Measurements from ENCODE around the gene ZNF621.

The ZNF621 gene

GRCh38 chr3:40524568-40525285 is at the start of gene ZNF621:
Gene ZNF621, plus strand, starts transcription at chr3:40524960. Its CDS starts 881 bp downstream, at chr3:40525841.
- intact Hi-C loops (cut with DNase I) = loop anchor here (2.0 to 5.0 kb wide), 3 partner anchors 20 to 68 kb away; partner anchors contain the start of genes RPL14 and ZNF619
- peak; percentile 79 to 98 (median 90) for DNase-seq

DNA sequence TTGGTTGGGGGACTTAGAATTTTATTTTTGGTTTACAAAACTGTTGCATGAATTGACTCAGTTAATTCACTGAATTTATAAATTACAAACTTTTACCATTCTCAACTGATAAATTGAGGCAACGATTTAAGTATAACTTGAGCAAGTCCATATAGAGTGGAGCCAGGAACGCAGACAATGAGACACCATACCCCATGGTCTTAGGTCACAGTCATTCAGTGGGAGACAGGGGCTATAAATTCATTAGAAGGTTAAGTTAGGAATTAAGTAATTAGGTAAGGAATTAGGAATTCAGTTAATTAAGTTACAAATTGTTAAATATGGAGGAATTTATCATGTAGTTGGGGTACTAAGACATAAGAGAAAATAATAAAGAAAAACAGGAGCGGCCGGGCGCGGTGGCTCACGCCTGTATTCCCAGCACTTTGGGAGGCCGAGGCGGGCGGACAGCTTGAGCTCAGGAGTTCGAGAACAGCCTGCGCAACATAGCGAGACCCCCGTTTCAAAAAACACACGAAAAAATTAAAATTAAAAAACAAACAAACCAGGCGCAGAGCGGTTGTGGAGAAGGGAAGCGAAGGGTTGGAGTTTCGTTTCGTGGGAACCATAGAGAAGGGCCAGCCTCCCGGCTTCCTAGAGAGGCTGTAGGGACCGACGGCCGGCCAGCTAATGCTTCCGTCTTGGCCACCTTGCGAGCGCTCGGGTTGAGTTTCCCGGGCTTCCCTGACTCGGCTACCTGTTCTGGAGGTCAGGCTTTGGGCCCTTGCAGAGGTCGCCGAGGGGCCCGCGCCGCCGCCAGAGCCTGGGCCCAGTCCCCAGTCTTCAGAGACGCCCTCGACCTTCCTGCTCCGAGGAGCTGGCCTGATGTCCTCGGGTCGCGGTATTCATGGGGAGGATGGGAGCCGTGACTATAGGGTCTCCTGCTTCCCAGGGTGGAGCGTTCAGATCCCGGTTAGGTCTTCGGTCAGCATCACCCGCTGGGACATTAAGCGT is 48.0 kb upstream of the ZNF621 start, which contains the start of gene ZNF619:
Gene ZNF619 (plus strand): TSS at position 645 of the 993 bp plus-strand sequence. CDS start 858 bp downstream, outside the sequence.
- intact Hi-C loops (cut with DNase I) = loop anchor here (5.0 kb wide), 1 partner anchor 46 kb away; the partner anchor contains the start of gene ZNF621
- peak; percentile 41 to 94 (median 70) for DNase-seq

GRCh38 chr3:40477666-40478065 is 47.1 kb upstream of the ZNF621 start:
- no peak for DNase-seq
- intact Hi-C loops (cut with DNase I) = loop anchor here (5.0 kb wide), 1 partner anchor 45 kb away; the partner anchor contains the start of gene ZNF621

DNA sequence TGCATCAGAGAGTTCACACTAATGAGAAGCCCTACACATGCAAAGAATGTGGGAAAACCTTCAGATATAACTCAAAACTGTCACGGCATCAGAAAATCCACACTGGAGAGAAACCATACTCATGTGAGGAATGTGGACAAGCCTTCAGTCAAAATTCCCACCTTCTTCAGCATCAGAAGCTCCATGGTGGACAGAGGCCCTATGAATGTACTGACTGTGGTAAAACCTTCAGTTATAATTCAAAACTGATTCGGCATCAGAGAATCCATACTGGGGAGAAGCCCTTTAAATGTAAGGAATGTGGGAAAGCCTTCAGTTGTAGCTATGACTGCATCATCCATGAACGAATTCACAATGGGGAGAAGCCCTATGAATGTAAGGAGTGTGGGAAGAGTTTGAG is 37.6 kb upstream of the ZNF621 start:
- no peak for DNase-seq
- intact Hi-C loops (cut with DNase I) = no loop called here

- intact Hi-C loops (cut with DNase I) = no loop called here
- DNase-seq = no peak
Observed at GRCh38 chr3:40490916-40491315, 33.8 kb upstream of the ZNF621 start.

GRCh38 chr3:40494698-40495097 is 30.1 kb upstream of the ZNF621 start:
- no peak for DNase-seq
- intact Hi-C loops (cut with DNase I) = no loop called here

- intact Hi-C loops (cut with DNase I) = no loop called here
Observed at GRCh38 chr3:40497288-40497687, 27.5 kb upstream of the ZNF621 start.

DNA sequence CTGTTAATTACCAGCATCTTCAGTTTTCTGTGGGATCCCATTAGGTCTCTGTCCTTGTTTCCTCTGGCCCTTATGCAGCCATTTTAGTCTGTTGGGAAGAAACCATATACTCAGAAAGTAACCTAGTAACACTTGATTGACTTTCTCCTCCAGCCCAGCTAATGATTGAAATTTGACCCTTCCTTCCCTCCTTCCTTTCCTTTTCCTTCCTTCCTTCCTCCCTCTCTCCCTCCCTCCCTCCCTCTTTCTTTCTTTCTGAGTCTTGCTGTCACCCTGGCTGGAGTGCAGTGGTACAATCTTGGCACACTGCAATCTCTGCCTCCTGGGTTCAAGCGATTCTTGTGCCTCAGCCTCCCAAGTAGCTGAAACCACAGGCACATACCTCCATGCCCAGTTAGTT is 24.8 kb upstream of the ZNF621 start:
- intact Hi-C loops (cut with DNase I) = no loop called here
- DNase-seq = no peak

More at GRCh38 chr3:40497288-40497687, 27.5 kb upstream of the ZNF621 start:
- no peak for DNase-seq

DNA sequence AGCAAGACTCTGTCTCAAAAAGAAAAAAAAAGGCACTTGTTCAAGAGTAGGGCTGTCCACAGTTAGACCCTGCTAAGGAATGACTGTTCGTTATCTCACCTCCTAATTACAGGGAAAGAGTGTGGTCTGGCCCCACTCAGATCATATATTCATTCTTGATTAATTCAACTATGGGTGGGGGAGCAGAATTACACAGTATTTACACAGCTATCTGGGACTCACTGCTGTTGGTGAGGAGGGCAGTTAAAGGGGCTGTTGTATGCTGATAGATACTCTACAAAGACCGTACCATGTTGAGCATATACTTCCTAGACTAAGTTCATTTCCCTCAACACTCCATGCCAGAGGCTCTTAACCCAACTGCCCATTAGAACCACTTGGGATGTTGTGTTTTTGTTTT is 22.7 kb upstream of the ZNF621 start:
- intact Hi-C loops (cut with DNase I) = no loop called here
- no peak for DNase-seq

DNA sequence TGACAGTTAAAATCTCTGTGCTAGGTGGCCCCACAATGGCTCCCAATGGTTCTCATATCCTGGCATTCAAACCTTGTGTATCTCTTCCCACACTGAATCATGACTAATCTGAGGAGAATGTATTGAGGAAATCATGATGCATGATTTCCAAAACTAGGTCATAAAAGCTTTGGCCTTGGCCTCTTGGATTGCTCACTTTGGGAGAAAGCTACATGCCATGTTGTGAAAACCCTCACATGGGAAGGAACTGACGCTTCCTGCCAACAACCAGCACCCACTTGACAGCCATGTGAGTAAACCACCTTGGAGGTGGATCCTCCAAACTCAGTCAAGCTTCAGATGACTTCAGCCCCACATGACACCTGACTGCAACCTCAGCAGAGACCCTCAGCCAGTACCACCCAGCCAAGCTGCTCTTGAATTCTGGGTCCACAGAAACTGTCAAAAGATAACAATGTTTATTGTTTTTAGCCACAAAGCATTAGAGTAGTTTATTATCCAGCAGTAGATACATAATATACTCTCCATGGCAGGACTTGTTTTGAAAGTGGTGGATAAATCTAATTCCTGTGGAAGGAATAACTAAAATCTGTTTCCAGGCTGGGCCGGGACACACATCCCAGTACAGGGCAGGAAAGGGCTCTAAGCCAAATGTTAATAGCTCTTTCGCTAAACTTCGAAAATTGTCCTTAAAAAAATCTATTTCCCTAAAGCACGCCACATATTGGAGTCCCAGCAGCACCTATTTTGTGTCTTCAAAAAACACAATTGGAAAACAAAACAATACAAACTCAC is 19.9 kb upstream of the ZNF621 start:
- intact Hi-C loops (cut with DNase I) = loop anchor here (2.0 kb wide), 1 partner anchor 20 kb away; the partner anchor contains the start of gene ZNF621
- no peak for DNase-seq

GRCh38 chr3:40505599-40506462 is 18.9 kb upstream of the ZNF621 start, which contains the start of gene ZNF620:
Gene ZNF620, plus strand, starts transcription at chr3:40506039. Its CDS starts 314 bp downstream, at chr3:40506353.
- peak; percentile 68 to 97 (median 78) for DNase-seq

DNA sequence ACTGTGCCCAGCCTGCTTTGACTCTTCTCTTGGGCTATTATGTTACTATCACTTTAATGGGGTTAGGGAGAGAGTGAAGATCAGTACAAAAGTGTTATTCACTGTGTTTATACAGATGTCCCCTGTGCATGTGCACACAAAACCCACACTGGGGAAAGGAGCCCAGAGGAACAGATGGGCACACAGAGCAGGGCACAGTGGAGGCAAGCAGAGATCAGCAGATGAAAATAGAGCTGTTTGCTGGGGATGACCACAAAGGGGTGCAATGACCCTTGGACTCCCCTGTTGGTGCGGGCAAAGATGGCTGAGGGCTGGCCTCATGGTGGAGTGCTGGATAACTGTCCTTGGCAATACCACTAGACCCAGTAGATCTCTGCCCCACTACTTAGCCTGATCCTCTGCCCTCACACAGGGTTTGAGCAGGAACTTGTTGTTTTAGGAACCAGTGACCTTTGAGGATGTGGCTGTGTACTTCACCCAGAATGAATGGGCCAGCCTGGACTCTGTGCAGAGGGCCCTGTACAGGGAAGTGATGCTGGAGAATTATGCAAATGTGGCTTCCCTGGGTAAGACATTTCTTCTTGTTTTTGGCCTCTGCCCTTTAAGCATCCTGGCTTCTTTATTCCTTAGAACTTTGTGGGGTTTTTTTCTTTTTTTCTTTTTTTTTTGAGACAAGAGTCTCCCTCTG is 13.6 kb upstream of the ZNF621 start:
- intact Hi-C loops (cut with DNase I) = no loop called here
- DNase-seq = peak in 1 of 10 donors; percentile 9

More at GRCh38 chr3:40505599-40506462, 18.9 kb upstream of the ZNF621 start, which contains the start of gene ZNF620:
- intact Hi-C loops (cut with DNase I) = loop anchor here (2.0 kb wide), 1 partner anchor 19 kb away; the partner anchor contains the start of gene ZNF621

DNA sequence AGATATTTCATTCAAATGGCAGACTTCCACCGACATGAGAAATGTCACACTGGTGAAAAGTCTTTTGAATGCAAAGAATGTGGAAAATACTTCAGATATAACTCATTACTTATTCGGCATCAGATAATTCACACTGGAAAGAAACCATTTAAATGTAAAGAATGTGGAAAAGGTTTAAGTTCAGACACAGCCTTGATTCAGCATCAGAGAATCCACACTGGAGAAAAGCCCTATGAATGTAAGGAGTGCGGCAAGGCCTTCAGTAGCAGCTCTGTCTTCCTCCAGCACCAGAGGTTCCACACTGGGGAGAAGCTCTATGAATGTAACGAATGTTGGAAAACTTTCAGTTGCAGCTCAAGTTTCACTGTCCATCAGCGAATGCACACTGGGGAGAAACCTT is 8.6 kb upstream of the ZNF621 start:
- DNase-seq = no peak
- intact Hi-C loops (cut with DNase I) = no loop called here

GRCh38 chr3:40518067-40518466 is 6.7 kb upstream of the ZNF621 start:
- DNase-seq = no peak
- intact Hi-C loops (cut with DNase I) = no loop called here

GRCh38 chr3:40518848-40519247 is 5.9 kb upstream of the ZNF621 start:
- intact Hi-C loops (cut with DNase I) = no loop called here
- no peak for DNase-seq

GRCh38 chr3:40521254-40521653 is 3.5 kb upstream of the ZNF621 start:
- intact Hi-C loops (cut with DNase I) = loop anchor here (5.0 kb wide), 1 partner anchor 44 kb away; the partner anchor contains the start of gene ZNF619

GRCh38 chr3:40523781-40524180 is 979 bp upstream of the ZNF621 start:
- peak in 1 of 10 donors; percentile 87 for DNase-seq
- intact Hi-C loops (cut with DNase I) = loop anchor here (2.0 to 5.0 kb wide), 3 partner anchors 19 to 67 kb away; partner anchors contain the start of genes RPL14 and ZNF619

More at GRCh38 chr3:40521254-40521653, 3.5 kb upstream of the ZNF621 start:
- DNase-seq = no peak

DNA sequence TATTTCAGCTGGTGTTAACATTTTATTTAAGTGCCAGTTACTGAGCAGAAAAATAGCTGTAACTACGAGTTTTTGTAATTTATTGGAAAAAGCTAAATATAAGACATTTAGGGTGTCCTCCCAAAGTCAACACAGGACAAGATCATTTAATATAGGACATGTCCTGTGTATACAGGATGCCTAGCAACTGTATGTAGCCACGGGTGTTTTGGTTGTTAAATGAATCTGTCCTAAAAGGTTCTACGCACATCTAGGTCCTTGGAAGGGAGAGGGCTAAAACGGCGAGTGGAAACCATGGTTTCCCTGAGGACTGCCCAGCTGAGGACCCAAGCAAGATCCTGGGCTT is 565 bp upstream of the ZNF621 start:
- intact Hi-C loops (cut with DNase I) = loop anchor here (2.0 to 5.0 kb wide), 3 partner anchors 19 to 67 kb away; partner anchors contain the start of genes RPL14 and ZNF619
- DNase-seq = no peak

Measured in posterior cingulate gyrus (tissue), 11 donors.